ENCODE results near the gene MAML3.

The MAML3 gene

GRCh38 chr4:139738846-139739613, 415.0 kb downstream of the MAML3 start:
- DNase-seq = no peak

GRCh38 chr4:139736661-139737060, 417.3 kb downstream of the MAML3 start:
- no peak for DNase-seq

- DNase-seq = no peak
Measured at GRCh38 chr4:139736274-139736660, 417.7 kb downstream of the MAML3 start.

GRCh38 chr4:139735381-139736273, 418.4 kb downstream of the MAML3 start:
- peak; percentile 76 for DNase-seq

- DNase-seq = peak; percentile 94
Measured at GRCh38 chr4:139734875-139735380, 419.1 kb downstream of the MAML3 start.

- no peak for DNase-seq
Measured at GRCh38 chr4:139734201-139734874, 419.6 kb downstream of the MAML3 start.

- DNase-seq = no peak
Measured at GRCh38 chr4:139732991-139733570, 420.9 kb downstream of the MAML3 start.

GRCh38 chr4:139728840-139729239, 425.1 kb downstream of the MAML3 start:
- DNase-seq = no peak

- DNase-seq = no peak
Measured at GRCh38 chr4:139728146-139728545, 425.8 kb downstream of the MAML3 start.

GRCh38 chr4:139726615-139727014, 427.4 kb downstream of the MAML3 start:
- DNase-seq = no peak

- DNase-seq = no peak
Measured at GRCh38 chr4:139725236-139725635, 428.7 kb downstream of the MAML3 start.

GRCh38 chr4:139721789-139722188, 432.2 kb downstream of the MAML3 start:
- DNase-seq = no peak

- DNase-seq = no peak
Measured at GRCh38 chr4:139720806-139721205, 433.2 kb downstream of the MAML3 start.

- DNase-seq = no peak
Measured at GRCh38 chr4:139719381-139720101, 434.4 kb downstream of the MAML3 start.

- DNase-seq = no peak
Measured at GRCh38 chr4:139718833-139719232, 435.2 kb downstream of the MAML3 start.

GRCh38 chr4:139718358-139718757, 435.6 kb downstream of the MAML3 start:
- DNase-seq = no peak

- DNase-seq = no peak
Measured at GRCh38 chr4:139715746-139716391, 438.1 kb downstream of the MAML3 start.

- DNase-seq = no peak
Measured at GRCh38 chr4:139712882-139713281, 441.1 kb downstream of the MAML3 start.

- DNase-seq = no peak
Measured at GRCh38 chr4:139711461-139711860, 442.5 kb downstream of the MAML3 start.

- DNase-seq = no peak
Measured at GRCh38 chr4:139710073-139710472, 443.9 kb downstream of the MAML3 start.

GRCh38 chr4:139709660-139710059, 444.3 kb downstream of the MAML3 start:
- DNase-seq = no peak

All from right forelimb (tissue), 1 donor.